Raji (cell line): ENCODE data around the gene GPC5.

ENCODE experiments used
- POLR2A ChIP-seq: IDR thresholded peaks from 2 replicates; pipeline ENCODE4 v1.6.1; 2011; ENCODE audit warnings: low read depth, low read length, control low read depth; ENCODE audit not compliant: insufficient read depth

The GPC5 gene

GRCh38 chr13:91539286-91540157 lies 141.1 kb downstream of the GPC5 start:
- TF ChIP-seq POLR2A, result no peak

GRCh38 chr13:91540158-91540736 lies 141.8 kb downstream of the GPC5 start:
- TF ChIP-seq POLR2A, result no peak

GRCh38 chr13:91544723-91545122 lies 146.3 kb downstream of the GPC5 start:
- TF ChIP-seq POLR2A, result no peak

- no peak for TF ChIP-seq POLR2A
Observed at GRCh38 chr13:91546900-91547299, 148.5 kb downstream of the GPC5 start.

- TF ChIP-seq POLR2A, result no peak
Observed at GRCh38 chr13:91553584-91553983, 155.2 kb downstream of the GPC5 start.

GRCh38 chr13:91554101-91554500 lies 155.7 kb downstream of the GPC5 start:
- no peak for TF ChIP-seq POLR2A

GRCh38 chr13:91557328-91558090 lies 159.1 kb downstream of the GPC5 start:
- TF ChIP-seq POLR2A, result no peak

- TF ChIP-seq POLR2A, result no peak
Observed at GRCh38 chr13:91563799-91564198, 165.4 kb downstream of the GPC5 start.

GRCh38 chr13:91564396-91564795 lies 166.0 kb downstream of the GPC5 start:
- no peak for TF ChIP-seq POLR2A

- TF ChIP-seq POLR2A, result no peak
Observed at GRCh38 chr13:91565296-91565695, 166.9 kb downstream of the GPC5 start.

- TF ChIP-seq POLR2A, result no peak
Observed at GRCh38 chr13:91567485-91568207, 169.2 kb downstream of the GPC5 start.

- TF ChIP-seq POLR2A, result no peak
Observed at GRCh38 chr13:91571681-91572080, 173.3 kb downstream of the GPC5 start.

- TF ChIP-seq POLR2A, result no peak
Observed at GRCh38 chr13:91572439-91572838, 174.0 kb downstream of the GPC5 start.

- TF ChIP-seq POLR2A, result no peak
Observed at GRCh38 chr13:91572944-91573598, 174.7 kb downstream of the GPC5 start.

- TF ChIP-seq POLR2A, result no peak
Observed at GRCh38 chr13:91574766-91575165, 176.3 kb downstream of the GPC5 start.
